NCI-H510A treated with DMSO at 0.1 percent for 48 hours (cell line): ENCODE data around the gene FAM43A.

Experiments
- DNase-seq: peaks from one replicate; lab custom pipeline; 2025; lab: John Stamatoyannopoulos, UW

Gene FAM43A

GRCh38 chr3:194675680-194676079 lies 10.0 kb upstream of the FAM43A start:
- no peak for DNase-seq

GRCh38 chr3:194676471-194676870 lies 9.2 kb upstream of the FAM43A start:
- no peak for DNase-seq

GRCh38 chr3:194680888-194681615 lies 4.6 kb upstream of the FAM43A start:
- no peak for DNase-seq

DNA sequence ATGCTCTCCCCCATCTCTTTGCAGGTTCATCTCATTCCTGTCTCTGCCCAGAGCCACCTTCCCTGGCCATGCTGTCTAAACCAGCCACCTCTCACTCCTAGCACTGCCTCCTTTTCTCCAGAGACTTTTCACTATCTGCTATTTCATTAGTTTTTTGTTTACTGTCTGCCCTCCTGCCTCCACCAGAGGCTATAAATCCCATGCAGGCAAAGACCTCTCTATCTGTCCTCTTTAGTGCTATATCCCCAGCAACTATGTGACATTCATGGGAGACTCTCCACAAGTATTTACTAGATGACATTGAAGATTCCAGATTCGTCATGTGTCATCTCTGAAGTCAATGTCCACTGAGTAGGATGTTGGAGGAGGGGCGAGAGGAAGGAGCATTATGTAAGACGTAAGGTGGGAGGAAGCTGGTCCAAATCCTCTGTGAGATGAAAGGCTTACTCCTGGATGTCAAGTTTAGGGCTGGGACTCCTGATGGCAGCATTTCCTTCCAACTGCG lies 3.4 kb upstream of the FAM43A start:
- no peak for DNase-seq

DNA sequence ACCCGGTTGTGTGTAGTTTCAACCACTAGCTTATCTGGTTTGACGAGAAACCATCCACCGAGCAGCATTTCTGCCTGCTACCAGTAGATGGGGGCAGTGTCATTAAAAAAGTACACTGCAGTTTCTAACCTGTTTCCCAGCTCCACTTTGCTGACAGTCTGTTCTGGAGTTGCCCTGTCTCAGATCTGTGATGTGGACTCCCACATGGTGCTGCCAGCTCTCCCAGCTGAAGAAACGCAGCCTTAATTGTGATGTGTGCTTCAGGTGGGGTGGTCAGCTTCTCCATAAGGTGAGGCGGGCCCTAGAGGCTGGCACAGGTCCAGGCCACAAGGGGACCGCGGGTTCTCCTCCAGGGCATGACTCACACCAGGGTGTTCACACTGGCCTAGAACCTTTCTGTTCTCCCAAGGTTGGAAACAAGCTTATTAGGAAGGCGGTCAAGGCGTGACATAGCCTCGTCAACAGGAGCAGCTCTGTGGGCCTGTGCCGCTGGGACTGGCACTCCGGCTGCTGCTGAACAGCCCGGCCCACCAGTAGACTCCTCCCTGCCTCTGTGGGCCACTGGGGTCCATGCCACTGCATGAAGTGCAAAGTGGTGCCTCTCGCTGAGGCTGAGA lies 2.9 kb upstream of the FAM43A start:
- peak; percentile 87 for DNase-seq

- no peak for DNase-seq
Observed at GRCh38 chr3:194683380-194683779, 2.3 kb upstream of the FAM43A start.

GRCh38 chr3:194685065-194685717 lies 492 bp upstream of the FAM43A start:
- no peak for DNase-seq

- no peak for DNase-seq
Observed at GRCh38 chr3:194686414-194686815, 732 bp downstream of the FAM43A start.

- peak; percentile 29 for DNase-seq
Observed at GRCh38 chr3:194686816-194687637, 1.3 kb downstream of the FAM43A start.

DNA sequence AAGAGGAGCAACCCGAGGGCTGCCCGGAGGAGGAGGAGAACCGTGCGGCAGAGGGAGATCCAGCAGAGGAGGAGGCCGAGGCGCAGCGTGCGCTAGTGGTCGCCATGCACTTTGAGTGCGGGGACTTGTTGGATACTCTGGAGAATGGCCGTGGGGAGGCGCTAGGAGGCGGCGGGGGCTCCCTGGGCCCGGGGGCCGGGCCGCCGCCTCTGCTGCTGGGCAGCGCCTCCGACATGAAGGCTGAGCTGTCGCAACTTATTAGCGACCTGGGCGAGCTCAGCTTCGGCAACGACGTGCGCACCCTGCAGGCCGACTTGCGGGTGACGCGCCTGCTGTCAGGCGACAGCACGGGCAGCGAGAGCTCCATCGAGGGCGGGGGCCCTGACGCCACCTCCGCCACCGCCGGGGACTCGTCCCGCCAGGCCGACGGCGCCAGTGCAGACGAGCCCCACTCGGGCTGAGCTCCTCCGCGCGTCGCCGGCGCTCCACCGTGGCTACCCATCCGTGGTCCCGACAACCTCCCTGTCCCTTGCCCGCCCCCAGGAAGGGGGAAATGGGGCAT lies 2.0 kb downstream of the FAM43A start:
- peak; percentile 31 for DNase-seq

- no peak for DNase-seq
Observed at GRCh38 chr3:194688200-194688740, 2.6 kb downstream of the FAM43A start.

DNA sequence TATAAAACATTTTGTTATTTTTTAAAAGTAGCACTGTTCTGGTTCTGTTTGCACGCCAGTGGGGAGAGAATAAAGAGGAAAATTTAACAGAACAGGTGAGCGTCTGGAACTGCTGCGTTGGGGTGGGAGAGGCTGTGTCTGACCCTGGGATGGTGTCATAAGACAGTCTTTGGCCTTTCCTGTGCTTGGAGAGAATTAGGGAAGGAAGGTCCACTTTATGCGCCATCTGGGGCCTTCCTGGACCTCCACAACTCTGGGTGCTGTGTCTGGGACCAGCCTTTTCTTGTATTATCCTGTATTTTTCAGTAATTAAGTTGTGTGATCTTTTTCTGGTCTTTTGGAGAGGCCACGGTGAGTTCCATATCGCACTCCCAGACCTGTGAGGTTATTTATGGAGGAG lies 3.3 kb downstream of the FAM43A start:
- no peak for DNase-seq

DNA sequence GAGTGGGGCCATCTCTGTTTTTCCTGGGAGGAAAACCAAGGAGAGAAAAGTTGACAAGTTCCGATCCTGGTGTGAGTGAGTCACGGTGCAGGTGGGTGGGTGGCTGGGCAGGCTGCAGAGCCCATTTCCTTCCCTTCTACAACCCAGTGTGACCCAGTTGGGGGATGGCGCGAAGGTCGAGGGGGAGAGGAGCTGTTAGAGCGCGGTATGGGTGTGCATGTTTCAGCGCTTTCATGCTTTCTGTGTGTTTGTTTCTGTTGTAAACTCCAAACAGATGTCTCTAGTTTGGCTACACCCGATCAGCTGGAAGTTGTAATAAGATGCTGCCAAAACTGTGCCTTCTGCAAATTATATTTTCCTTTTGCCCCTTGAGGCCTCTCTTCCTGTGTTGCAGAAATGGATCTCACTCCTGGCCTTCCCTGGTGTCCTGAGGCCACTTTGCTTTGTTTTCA lies 3.8 kb downstream of the FAM43A start:
- no peak for DNase-seq

DNA sequence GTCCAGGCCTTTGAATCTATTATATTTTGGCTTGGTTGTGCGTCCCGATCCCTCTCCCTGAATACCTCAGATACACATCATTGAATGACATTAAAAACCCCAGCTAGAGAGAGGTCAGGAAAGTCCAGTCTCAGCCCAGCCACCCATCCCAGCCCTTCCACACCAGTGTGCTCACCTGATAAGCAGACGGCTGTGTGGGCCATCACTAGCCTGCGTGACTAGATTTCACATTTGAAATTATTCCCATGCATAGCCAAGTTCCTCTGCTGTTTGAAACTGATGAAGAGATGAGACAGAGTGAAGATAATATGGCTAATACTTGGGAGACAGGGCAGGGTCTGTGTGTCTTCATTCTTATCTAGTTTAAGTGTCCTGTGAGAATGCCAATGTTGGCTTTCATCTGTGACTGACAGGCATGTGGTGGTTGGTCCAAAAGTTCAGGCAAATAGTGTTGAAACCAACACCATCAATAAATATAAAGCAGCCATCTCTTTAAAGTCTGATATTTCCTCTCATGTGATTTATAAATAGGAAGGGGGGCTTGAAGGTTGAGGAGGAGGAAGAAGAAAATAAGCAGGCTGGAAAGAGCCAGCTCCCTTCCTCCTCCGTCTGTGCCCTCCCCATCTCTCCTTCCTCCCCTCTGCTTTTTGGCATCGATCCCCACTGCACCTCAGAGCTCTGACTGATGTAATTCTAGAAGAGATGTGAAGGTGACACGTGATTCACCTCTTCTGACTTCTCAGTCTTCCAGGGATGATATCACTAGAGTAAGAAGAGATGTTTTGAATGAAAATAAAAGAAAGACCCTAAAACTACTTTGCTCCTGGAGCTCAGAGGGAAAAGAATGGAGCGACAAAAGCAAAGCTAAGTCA lies 5.1 kb downstream of the FAM43A start:
- peak; percentile 58 for DNase-seq

DNA sequence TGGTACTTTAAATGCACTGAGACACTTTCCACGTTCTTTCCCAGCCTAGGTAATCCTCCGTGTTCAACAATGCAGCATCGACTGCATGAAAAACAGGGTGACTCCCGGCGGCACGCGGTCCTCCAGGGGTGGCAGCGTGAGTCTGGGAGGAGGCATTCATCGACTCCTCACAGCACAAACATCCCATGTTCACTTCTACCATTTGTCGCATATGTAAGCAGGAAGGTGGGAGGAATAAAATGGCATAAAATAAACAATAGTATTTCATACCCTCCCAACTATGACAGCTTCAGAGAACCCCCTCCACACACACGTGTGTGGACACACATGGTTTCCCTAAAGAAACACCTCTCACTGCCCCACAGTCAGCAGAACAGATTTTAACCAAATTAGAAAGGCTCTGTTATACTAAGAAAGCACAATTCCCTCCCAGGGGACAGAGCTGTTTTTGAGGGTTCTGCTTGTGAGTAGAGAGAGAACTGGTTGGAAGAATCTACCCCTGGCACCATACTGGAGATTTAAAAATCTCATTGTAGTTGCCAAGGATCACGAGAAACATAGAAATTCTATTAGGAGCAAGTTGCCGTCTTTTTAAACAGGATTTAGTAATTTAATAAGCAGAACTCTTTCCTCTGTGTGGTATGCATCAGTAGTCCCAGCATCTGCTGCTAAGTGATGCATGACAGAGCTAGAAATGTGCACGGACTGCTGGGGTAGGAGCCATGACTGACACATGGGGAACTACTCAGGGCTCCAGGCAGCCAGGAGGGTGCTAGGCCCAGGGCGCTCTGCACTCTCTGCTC lies 6.0 kb downstream of the FAM43A start:
- DNase-seq, result peak; percentile 67

GRCh38 chr3:194696702-194697101 lies 11.0 kb downstream of the FAM43A start:
- no peak for DNase-seq

- DNase-seq, result no peak
Observed at GRCh38 chr3:194702545-194702944, 16.9 kb downstream of the FAM43A start.

- no peak for DNase-seq
Observed at GRCh38 chr3:194705227-194705626, 19.5 kb downstream of the FAM43A start.

DNA sequence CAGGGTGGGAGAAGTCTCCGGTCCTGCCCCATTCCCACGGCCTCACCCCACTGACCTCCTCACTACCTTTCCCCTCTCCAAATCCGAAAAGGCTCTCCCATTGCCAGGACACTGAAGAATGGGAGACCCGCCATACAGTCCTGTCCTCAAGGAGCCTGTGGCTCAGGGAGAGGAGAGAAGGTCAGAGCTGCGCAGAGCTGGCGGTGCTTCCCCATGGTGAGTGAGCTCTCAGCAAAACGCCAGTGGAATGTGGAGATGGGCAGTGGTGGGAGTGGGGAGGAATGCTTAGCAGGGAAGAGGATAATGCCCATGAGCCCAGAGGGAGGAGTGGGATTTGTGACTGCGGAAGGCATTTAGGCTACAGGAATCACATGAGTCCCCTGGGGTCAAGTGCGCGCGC lies 20.1 kb downstream of the FAM43A start:
- no peak for DNase-seq

- no peak for DNase-seq
Observed at GRCh38 chr3:194707147-194707540, 21.5 kb downstream of the FAM43A start.
